ENCODE measurements around the gene RAD9A. TPM values are rescaled to one million over a fixed set of nuclear protein-coding genes. Genes with fewer than 3 reads are reported as not detected.

The RAD9A gene
- total and polyA plus RNA-seq, 5 donors from 2014 or later, result 3.5 to 27.5 (median 6.7) TPM

DNA sequence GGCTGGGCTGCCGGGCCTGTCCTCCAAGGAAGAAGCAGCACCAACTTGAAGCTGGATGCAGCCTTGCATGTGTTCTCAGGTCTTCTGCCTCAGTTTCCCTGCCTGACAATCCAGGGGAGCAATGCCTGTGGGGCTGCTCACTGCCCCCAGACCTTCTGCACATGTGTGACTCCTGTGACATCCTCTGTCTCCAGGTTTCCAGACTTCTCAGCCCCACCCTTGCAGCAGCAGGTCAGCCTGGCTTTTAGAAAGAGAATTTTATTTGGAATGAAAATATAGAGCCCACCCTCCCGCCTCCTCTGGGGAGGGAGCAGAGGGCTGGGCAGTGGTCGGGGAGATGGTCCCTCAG is 46.0 kb downstream of the RAD9A start:
- peaks cover 94% of the 10 kb centered on the region for H3K4me1 ChIP-seq (ENCODE audit: control insufficient read depth, insufficient read depth, low read length, poor library complexity, severe bottlenecking)
- H3K27me3 ChIP-seq (ENCODE audit: control insufficient read depth, insufficient read depth, low read length), result no peaks in the 10 kb centered on the region
- ATAC-seq (ENCODE audit: low read depth in 2 of 2) (no peak), DNase-seq (no peak)
- peak overlapping the region; percentile 88 for H3K4me3 ChIP-seq (ENCODE audit: low read depth, low read length)
- Mint-ChIP-seq H3K9me3 (no peaks in the 10 kb centered on the region), H3K4me1 (peaks cover 6 to 78% (median 30%) of the 10 kb centered on the region in 4 donors), H3K27me3 (no peaks in the 10 kb centered on the region), H3K36me3 (peaks cover 5% of the 10 kb centered on the region), H3K27ac (peak overlapping the region; percentile 92 to 94 (median 94)), H3K4me3 (peak overlapping the region; percentile 97 to 99 (median 98))
- H3K9me3 ChIP-seq (ENCODE audit: control insufficient read depth in 2 of 2, low read length in 2 of 2), result no peaks in the 10 kb centered on the region
- peak overlapping the region; percentile 94 for H3K27ac ChIP-seq (ENCODE audit: insufficient read depth, low read length, poor library complexity, severe bottlenecking)
- peaks cover 9% of the 10 kb centered on the region for H3K36me3 ChIP-seq (ENCODE audit: control insufficient read depth, insufficient read depth, low read length)

DNA sequence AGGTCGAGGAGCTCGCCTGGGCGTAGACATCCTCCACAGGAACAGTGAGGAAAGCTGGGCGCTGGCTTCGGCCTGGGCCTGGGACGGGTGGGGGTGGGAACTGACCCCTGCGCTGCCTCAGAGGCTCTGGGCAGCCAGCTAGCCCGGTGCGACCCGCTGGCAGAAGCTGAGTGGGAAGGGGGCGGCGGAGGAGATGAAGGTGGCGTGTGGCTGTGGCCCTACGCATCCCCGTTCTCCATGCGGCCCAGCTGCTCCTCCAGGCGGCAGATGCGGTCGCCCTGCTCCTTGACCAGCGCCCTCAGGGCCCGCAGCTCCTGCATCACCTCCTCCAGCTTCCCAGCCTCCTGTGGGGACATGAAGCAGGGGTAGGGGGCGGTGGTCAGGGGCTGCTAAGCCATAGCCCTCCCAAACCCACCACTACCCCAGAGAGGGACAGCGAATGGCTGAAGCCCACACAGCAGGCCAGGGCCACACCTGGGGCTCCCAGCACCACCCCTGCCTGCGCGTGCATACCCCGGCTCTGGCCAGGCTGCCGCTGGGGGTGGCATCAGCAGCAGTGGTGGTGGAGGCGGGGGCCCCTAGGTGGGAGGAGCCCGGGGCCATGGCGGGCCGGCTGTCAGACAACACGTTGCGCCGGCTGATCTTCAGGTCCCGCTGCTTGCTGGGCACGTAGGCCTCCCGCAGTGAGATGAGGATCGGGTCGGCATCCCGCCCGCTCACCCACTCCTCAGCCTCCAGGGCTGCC is 46.5 kb downstream of the RAD9A start:
- Mint-ChIP-seq H3K4me3 (peak overlapping the region; percentile 97 to 99 (median 98)), H3K27me3 (no peaks in the 10 kb centered on the region), H3K4me1 (peaks cover 6 to 75% (median 30%) of the 10 kb centered on the region in 4 donors), H3K9me3 (no peaks in the 10 kb centered on the region), H3K27ac (peak overlapping the region; percentile 92 to 94 (median 94)), H3K36me3 (peaks cover 5% of the 10 kb centered on the region)
- H3K9me3 ChIP-seq (ENCODE audit: control insufficient read depth in 2 of 2, low read length in 2 of 2), result no peaks in the 10 kb centered on the region
- ATAC-seq (ENCODE audit: low read depth in 2 of 2), result peak; percentile 35 to 41
- H3K4me3 ChIP-seq (ENCODE audit: low read depth, low read length), result peak overlapping the region; percentile 88
- no peaks in the 10 kb centered on the region for H3K27me3 ChIP-seq (ENCODE audit: control insufficient read depth, insufficient read depth, low read length)
- peaks cover 94% of the 10 kb centered on the region for H3K4me1 ChIP-seq (ENCODE audit: control insufficient read depth, insufficient read depth, low read length, poor library complexity, severe bottlenecking)
- DNase-seq, result peak; percentile 74 to 85 (median 76)
- peaks cover 9% of the 10 kb centered on the region for H3K36me3 ChIP-seq (ENCODE audit: control insufficient read depth, insufficient read depth, low read length)
- peak overlapping the region; percentile 94 for H3K27ac ChIP-seq (ENCODE audit: insufficient read depth, low read length, poor library complexity, severe bottlenecking)

DNA sequence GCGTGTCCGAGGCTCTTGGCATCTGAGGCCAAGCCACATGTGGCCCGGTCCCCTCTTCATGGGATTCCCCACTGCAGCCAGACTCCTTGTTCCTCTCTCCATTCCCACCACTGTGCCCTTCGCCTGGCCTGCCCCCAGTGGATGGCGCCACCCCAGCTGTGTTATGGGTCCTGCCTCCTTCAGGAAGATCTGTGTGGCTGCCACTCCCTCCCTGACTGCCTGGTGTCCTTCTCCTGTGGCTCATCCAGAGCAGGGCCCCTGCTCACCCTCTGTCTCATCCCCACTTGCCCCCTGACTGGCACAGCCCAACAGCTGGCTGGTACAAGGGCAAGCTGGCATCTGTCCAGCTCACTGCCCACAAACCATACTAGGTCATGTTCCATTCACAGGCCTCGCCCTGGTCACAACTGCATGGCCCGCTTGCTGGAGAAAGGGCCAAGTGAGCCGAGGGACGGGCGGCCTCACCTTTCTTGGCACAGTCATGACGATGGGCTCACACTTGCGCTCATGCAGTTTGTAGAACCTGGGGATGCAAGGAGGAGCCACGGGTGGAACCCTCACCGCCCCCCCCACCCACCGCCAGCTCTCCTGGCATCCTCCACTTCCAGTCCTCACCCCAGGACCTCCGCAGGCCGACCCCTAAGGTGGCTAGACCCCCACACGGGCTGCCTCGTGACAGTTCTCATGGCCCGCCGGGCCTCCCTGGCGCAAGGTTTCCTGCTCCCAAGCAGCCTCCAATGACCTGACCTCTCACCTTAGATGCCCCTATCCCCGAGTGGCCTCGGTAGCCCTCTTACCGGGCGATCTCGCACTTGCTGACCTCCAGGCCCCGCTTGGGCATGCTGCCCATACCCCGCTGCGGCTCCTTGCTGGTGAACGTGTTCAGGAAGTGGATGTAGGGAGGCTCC is 47.8 kb downstream of the RAD9A start:
- H3K27me3 ChIP-seq (ENCODE audit: control insufficient read depth, insufficient read depth, low read length), result no peaks in the 10 kb centered on the region
- Mint-ChIP-seq H3K4me1 (peaks cover 6 to 73% (median 31%) of the 10 kb centered on the region in 4 donors), H3K4me3 (peak overlapping the region; percentile 97 to 99 (median 98))

DNA sequence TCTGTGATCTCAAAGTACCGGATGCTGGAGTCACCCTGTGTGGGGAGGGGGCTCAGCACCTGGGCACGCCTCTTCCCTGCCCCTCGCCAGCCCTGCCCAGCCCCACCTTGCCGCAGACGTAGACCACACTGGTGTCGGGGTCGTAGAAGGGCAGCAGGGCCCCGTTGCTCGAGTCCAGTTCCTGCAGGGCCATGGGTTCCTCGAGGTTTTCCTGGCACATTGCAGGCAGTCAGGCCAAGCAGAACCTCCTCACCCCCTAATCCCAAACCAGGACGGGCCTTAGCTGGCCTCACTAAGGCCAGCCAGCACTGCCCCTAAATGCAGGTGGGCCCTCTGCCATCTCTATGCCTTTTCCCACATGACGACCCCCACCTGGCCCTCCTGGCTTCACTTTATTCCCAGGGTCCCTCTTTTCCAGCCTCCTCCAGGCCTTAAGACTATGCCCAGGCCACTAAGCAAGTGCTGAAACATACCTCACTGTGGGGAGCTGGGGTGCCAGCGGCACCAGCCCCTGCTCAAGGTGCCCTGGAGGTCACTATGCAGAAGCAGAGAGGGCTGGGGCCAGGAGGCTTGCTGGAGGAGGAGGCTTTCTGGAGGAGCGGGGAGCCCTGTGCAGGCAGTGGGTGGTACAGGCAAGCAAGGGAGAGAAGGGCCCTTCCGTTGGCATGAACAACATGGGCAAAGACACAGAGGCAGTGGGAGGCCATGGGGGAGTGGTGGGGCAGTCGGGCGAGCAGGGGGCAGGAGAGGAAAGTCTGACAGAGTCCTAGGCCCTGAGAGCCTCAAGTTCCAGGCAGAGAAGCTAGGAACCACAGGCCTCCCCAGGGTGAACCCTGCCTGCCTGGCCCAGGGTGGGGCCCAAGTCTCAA is 48.7 kb downstream of the RAD9A start:
- H3K4me1 Mint-ChIP-seq, result peaks cover 6 to 75% (median 38%) of the 10 kb centered on the region in 4 donors
- peaks cover 5% of the 10 kb centered on the region for H3K36me3 Mint-ChIP-seq
- Histone ChIP-seq H3K27me3 (ENCODE audit: control insufficient read depth, insufficient read depth, low read length) (no peaks in the 10 kb centered on the region), H3K27ac (ENCODE audit: insufficient read depth, low read length, poor library complexity, severe bottlenecking) (peak overlapping the region; percentile 94), H3K4me3 (ENCODE audit: low read depth, low read length) (peak overlapping the region; percentile 37), H3K4me1 (ENCODE audit: control insufficient read depth, insufficient read depth, low read length, poor library complexity, severe bottlenecking) (peaks cover 93% of the 10 kb centered on the region), H3K36me3 (ENCODE audit: control insufficient read depth, insufficient read depth, low read length) (peaks cover 3% of the 10 kb centered on the region), H3K9me3 (ENCODE audit: control insufficient read depth in 2 of 2, low read length in 2 of 2) (no peaks in the 10 kb centered on the region)
- H3K9me3 Mint-ChIP-seq, result peaks cover 0 to 2% (median 0%) of the 10 kb centered on the region in 7 donors
- peak in 2 of 3 donors; percentile 29 to 66 for DNase-seq
- no peaks in the 10 kb centered on the region for H3K27me3 Mint-ChIP-seq
- H3K4me3 Mint-ChIP-seq, result peak overlapping the region; percentile 97 to 99 (median 98)
- peak overlapping the region; percentile 92 to 98 (median 94) for H3K27ac Mint-ChIP-seq
- ATAC-seq (ENCODE audit: low read depth in 2 of 2), result no peak

More for the DNA sequence above, 47.8 kb downstream of the RAD9A start:
- DNase-seq, result no peak
- H3K27me3 Mint-ChIP-seq, result no peaks in the 10 kb centered on the region
- H3K27ac ChIP-seq (ENCODE audit: insufficient read depth, low read length, poor library complexity, severe bottlenecking), result peak overlapping the region; percentile 94
- H3K36me3 Mint-ChIP-seq, result peaks cover 5% of the 10 kb centered on the region
- H3K4me3 ChIP-seq (ENCODE audit: low read depth, low read length), result peak overlapping the region; percentile 70
- H3K4me1 ChIP-seq (ENCODE audit: control insufficient read depth, insufficient read depth, low read length, poor library complexity, severe bottlenecking), result peaks cover 93% of the 10 kb centered on the region
- H3K27ac Mint-ChIP-seq, result peak overlapping the region; percentile 92 to 98 (median 94)
- no peaks in the 10 kb centered on the region for H3K9me3 ChIP-seq (ENCODE audit: control insufficient read depth in 2 of 2, low read length in 2 of 2)
- peaks cover 7% of the 10 kb centered on the region for H3K36me3 ChIP-seq (ENCODE audit: control insufficient read depth, insufficient read depth, low read length)
- no peak for ATAC-seq (ENCODE audit: low read depth in 2 of 2)
- H3K9me3 Mint-ChIP-seq, result peaks cover 0 to 2% (median 0%) of the 10 kb centered on the region in 7 donors

DNA sequence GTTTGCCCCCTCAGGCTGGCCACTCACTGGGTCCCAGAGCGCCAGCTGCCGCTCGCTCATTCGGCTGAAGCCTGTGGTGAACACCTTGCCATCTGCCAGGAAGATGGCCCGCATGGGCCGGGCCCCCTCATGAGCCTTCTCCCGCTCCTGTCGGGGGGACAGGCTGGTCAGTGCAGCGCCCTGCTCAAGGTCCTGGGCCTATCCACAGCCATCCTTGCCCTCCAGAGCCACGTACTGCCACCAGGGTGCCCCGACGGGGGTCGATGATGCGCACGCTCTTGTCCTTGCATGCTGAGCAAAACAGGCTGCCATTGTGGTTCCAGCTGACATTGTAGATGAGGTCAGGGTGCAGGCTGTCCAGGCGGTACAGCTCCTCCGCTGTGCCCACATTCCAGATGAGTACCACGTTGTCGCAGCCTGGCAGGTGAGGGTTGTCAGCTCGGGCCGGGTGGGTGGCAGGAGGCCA is 49.3 kb downstream of the RAD9A start:
- peak in 1 of 3 donors; percentile 33 for DNase-seq
- H3K27ac ChIP-seq (ENCODE audit: insufficient read depth, low read length, poor library complexity, severe bottlenecking), result peak overlapping the region; percentile 94
- no peaks in the 10 kb centered on the region for H3K27me3 ChIP-seq (ENCODE audit: control insufficient read depth, insufficient read depth, low read length)
- no peaks in the 10 kb centered on the region for H3K27me3 Mint-ChIP-seq
- peaks cover 0 to 2% (median 0%) of the 10 kb centered on the region in 7 donors for H3K9me3 Mint-ChIP-seq
- peak overlapping the region; percentile 53 to 99 (median 66) for H3K4me3 Mint-ChIP-seq
- H3K4me1 ChIP-seq (ENCODE audit: control insufficient read depth, insufficient read depth, low read length, poor library complexity, severe bottlenecking), result peaks cover 93% of the 10 kb centered on the region
- no peak for ATAC-seq (ENCODE audit: low read depth in 2 of 2)
- no peak overlapping the region for H3K4me3 ChIP-seq (ENCODE audit: low read depth, low read length)
- H3K4me1 Mint-ChIP-seq, result peaks cover 7 to 77% (median 44%) of the 10 kb centered on the region in 4 donors
- H3K9me3 ChIP-seq (ENCODE audit: control insufficient read depth in 2 of 2, low read length in 2 of 2), result no peaks in the 10 kb centered on the region
- H3K36me3 Mint-ChIP-seq, result peaks cover 5% of the 10 kb centered on the region
- H3K36me3 ChIP-seq (ENCODE audit: control insufficient read depth, insufficient read depth, low read length), result no peaks in the 10 kb centered on the region
- H3K27ac Mint-ChIP-seq, result peak overlapping the region; percentile 76 to 94 (median 92)

DNA sequence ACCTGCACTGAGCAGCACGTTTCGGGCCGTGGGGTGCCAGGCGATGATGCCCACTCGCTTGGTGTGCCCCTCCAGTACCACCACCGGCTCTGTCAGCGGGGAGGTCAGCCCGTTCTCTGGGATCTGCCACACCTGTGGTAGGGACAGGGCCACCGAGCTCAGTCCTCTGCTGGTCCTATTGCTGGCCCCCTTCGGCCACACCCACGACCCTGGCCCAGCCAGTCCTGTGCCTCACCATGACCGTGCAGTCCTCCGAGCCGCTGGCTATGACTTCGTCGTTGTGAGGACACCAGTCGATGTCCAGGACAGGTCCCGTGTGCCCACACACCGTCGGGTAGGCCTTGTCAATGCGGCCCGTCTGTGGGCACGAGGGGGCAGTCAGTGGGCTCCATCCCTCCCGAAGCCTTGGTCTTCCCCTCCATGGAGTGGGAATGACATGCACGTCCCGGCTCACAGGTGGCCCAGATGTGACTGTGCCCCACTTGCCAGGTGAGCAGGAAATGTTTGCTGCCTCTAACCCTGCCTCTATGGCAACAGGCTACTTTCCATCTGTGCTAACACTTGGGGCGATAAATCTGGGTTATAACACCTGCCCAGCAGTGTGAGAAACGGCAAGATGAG is 50.1 kb downstream of the RAD9A start:
- Histone ChIP-seq H3K4me3 (ENCODE audit: low read depth, low read length) (no peak overlapping the region), H3K9me3 (ENCODE audit: control insufficient read depth in 2 of 2, low read length in 2 of 2) (no peaks in the 10 kb centered on the region), H3K36me3 (ENCODE audit: control insufficient read depth, insufficient read depth, low read length) (no peaks in the 10 kb centered on the region), H3K27me3 (ENCODE audit: control insufficient read depth, insufficient read depth, low read length) (no peaks in the 10 kb centered on the region), H3K4me1 (ENCODE audit: control insufficient read depth, insufficient read depth, low read length, poor library complexity, severe bottlenecking) (peaks cover 93% of the 10 kb centered on the region), H3K27ac (ENCODE audit: insufficient read depth, low read length, poor library complexity, severe bottlenecking) (peak overlapping the region; percentile 94)
- Mint-ChIP-seq H3K27me3 (no peaks in the 10 kb centered on the region), H3K27ac (peak overlapping the region; percentile 76 to 90 (median 89)), H3K4me3 (peak overlapping the region; percentile 57 to 94 (median 74)), H3K4me1 (peaks cover 11 to 79% (median 48%) of the 10 kb centered on the region in 4 donors), H3K36me3 (peaks cover under 1% of the 10 kb centered on the region), H3K9me3 (peaks cover 0 to 2% (median 0%) of the 10 kb centered on the region in 7 donors)
- no peak for ATAC-seq (ENCODE audit: low read depth in 2 of 2)
- peak in 2 of 3 donors; percentile 43 to 54 for DNase-seq

Measured in CD4-positive, CD25-positive, alpha-beta regulatory T cell (primary cell).